ENCODE measurements around the gene LRP3.

DNA sequence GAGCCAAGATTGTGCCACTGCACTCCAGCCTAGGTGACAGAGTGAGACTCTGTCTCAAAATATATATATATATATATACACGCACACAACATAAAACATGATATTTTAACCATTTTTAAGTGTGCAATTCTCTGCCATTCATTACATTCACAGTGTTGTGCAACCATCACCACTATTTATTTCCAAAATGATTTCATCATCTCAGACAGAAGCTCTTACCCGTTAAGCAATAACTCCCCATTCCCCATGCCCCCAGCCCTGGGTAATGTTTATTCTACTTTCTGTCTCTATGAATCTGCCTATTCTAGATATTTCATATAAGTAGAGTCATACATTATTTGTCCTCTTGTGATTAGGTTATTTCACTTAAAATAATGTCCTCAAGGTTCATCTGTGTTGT, 42.0 kb upstream of the LRP3 start:
- TF ChIP-seq, protein P1, sequence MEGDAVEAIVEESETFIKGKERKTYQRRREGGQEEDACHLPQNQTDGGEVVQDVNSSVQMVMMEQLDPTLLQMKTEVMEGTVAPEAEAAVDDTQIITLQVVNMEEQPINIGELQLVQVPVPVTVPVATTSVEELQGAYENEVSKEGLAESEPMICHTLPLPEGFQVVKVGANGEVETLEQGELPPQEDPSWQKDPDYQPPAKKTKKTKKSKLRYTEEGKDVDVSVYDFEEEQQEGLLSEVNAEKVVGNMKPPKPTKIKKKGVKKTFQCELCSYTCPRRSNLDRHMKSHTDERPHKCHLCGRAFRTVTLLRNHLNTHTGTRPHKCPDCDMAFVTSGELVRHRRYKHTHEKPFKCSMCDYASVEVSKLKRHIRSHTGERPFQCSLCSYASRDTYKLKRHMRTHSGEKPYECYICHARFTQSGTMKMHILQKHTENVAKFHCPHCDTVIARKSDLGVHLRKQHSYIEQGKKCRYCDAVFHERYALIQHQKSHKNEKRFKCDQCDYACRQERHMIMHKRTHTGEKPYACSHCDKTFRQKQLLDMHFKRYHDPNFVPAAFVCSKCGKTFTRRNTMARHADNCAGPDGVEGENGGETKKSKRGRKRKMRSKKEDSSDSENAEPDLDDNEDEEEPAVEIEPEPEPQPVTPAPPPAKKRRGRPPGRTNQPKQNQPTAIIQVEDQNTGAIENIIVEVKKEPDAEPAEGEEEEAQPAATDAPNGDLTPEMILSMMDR (IDR thresholded peaks at IDR 0.05): no peak
- TF ChIP-seq EZH2 (IDR thresholded peaks at IDR 0.05; ENCODE audit: borderline replicate concordance, insufficient read depth, low read depth, low read length, poor library complexity, severe bottlenecking): no peak

Measured in B cell (primary cell).